Measurements from ENCODE around the gene TTLL10.

TTLL10 gene

DNA sequence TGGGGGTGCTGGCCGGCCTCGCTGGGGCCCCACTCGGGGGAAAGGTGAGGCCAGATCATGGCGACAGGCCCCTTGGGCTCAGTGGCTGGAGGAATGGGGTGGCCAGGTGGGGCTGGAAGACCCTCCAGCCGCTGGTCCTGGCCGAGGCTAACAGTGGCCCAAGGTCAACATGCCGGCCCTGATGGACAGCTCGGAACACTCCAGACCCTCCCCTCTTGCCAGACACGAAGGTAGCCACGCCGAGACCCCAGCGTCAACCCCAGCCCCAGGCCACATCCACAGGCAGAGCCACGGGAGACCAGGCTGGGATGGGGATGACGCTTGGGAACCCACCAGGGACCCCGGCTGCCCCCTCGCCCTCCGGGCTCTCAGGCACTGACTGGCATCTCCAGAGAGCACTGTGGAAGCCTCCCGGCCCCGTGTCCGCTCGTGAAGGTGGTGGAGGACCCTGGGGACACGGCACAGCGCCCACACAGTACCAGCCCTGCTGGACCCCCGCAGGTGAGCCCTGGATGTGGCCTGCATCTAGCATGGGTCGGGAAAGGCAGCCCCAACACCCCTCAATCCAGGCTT lies 73.7 kb downstream of the TTLL10 start:
- DNase-seq (ENCODE audit: extremely low spot score): no peak
- POLR2A ChIA-PET: interaction anchor here (1.0 kb wide), 1 partner anchor 8 kb away, joined by 4 read pairs; no protein-coding TSS in a partner anchor
- TF ChIP-seq BHLHE40 (IDR thresholded peaks at IDR 0.05; ENCODE audit: borderline replicate concordance) (no peak), CTBP1 (IDR thresholded peaks at IDR 0.05; ENCODE audit: borderline replicate concordance) (no peak), TARDBP (IDR thresholded peaks at IDR 0.05) (no peak), L3MBTL2 (conservative IDR thresholded peaks at IDR 0.05) (no peak), LEF1 (IDR thresholded peaks at IDR 0.05; ENCODE audit: borderline replicate concordance) (no peak), HDGF (IDR thresholded peaks at IDR 0.05; ENCODE audit: borderline replicate concordance) (no peak), FOXK2 (IDR thresholded peaks at IDR 0.05) (no peak), ARNT (IDR thresholded peaks at IDR 0.05) (no peak), FOXM1 (IDR thresholded peaks at IDR 0.05; ENCODE audit: borderline replicate concordance) (no peak)
- CTCF ChIA-PET: no interaction called here

All from HEK293T (cell line).